Measurements from ENCODE around the gene FGF12.

The FGF12 gene

GRCh38 chr3:192675958-192676649 is 51.2 kb downstream of the FGF12 start:
- DNase-seq, result no peak

GRCh38 chr3:192655628-192656027 is 71.7 kb downstream of the FGF12 start:
- DNase-seq, result no peak

GRCh38 chr3:192655040-192655439 is 72.3 kb downstream of the FGF12 start:
- DNase-seq, result no peak

DNA sequence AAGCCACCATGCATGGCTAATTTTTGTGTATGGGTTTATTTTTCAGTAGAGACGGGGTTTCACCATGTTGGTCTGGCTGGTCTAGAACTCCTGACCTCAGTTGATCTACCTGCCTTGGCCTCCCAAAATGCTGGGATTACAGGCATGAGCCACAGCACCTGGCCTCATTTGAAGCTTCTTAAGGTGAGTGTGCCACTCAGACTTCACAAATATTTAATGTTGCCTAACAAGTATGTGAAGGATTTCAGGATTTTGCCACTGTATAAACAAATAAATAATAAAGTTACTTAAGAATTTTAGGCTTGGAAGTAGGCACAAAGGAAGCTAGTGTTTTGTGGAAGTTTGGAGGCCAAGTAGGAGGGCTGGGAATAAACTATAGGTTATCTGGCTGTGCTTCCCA is 73.5 kb downstream of the FGF12 start:
- DNase-seq, result no peak

- DNase-seq, result no peak
Measured at GRCh38 chr3:192652727-192653126, 74.6 kb downstream of the FGF12 start.

- no peak for DNase-seq
Measured at GRCh38 chr3:192651836-192652512, 75.4 kb downstream of the FGF12 start.

DNA sequence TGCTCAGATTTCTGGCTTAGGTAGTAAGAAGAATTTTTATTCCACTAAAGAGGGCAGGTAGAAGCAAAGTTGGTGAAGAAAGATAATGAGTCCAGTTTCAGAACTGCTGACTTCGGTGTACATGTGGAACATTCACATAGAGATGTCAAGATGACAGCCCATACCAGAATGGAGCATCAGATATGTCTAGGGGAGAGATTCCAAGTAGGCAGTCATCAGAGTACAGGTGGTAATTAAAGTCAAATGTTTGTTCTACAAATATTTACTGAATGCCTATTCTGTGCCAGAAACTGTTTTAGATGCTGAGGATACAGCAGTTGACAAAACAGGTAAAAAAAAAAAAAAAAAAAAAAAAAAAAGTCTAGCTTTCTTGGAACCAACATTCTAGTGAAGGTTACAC is 81.9 kb downstream of the FGF12 start:
- DNase-seq, result no peak

DNA sequence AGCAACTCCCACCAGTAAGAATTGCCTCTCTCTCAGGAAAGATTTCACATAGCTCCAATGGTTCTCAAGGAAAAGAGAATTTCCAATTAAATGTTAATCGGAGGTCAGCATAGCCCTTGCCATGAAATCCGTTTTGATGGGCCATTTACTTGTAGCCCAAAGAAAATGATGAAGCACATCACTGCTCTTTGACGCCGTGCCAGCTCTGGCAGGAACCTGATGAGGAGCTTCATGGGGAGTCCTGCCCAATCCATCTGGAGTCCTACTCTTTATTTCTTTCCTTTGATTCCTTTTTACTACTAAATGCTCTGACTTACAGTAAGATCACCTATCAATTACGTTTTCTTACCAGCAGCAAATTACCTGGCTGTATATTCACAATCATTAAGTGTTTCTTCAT is 84.7 kb downstream of the FGF12 start:
- DNase-seq, result no peak

- no peak for DNase-seq
Measured at GRCh38 chr3:192641919-192642318, 85.4 kb downstream of the FGF12 start.

DNA sequence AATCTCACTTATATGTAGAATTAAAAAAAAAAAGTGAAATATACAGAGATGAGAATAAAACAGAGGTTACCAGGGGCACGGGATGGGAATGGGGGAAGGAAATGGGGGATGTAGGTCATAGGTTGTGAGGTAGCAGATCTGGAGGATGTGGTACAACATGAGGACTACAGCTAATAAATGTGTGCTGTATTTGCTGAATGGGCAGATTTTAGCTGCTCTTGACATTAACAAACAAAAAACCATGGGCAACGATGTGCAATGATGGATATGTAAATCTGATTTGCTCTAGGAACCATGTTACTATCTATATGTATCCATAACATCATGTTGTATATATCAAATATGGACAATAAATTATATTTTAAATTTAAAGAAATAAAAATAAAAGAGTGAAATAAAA is 87.4 kb downstream of the FGF12 start:
- DNase-seq, result no peak

DNA sequence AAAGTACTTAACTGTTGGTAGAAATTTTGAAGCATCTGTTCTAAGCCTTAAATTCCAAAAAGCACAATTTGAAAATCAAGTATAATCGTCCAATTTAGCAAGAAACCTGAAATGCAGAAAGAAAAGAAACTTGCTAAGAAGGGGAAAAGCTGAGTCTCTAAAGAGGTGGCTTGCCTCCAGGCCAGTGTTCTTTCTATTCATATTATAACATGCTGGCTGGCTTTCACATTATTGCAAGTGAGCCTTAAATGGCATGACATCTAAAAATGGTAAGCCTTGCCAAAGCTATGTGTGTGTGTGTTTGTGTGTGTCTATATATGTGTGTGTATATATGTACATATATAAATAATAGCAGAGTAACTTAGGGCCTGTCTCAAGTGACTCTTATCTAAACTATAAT is 89.5 kb downstream of the FGF12 start:
- DNase-seq, result no peak

DNA sequence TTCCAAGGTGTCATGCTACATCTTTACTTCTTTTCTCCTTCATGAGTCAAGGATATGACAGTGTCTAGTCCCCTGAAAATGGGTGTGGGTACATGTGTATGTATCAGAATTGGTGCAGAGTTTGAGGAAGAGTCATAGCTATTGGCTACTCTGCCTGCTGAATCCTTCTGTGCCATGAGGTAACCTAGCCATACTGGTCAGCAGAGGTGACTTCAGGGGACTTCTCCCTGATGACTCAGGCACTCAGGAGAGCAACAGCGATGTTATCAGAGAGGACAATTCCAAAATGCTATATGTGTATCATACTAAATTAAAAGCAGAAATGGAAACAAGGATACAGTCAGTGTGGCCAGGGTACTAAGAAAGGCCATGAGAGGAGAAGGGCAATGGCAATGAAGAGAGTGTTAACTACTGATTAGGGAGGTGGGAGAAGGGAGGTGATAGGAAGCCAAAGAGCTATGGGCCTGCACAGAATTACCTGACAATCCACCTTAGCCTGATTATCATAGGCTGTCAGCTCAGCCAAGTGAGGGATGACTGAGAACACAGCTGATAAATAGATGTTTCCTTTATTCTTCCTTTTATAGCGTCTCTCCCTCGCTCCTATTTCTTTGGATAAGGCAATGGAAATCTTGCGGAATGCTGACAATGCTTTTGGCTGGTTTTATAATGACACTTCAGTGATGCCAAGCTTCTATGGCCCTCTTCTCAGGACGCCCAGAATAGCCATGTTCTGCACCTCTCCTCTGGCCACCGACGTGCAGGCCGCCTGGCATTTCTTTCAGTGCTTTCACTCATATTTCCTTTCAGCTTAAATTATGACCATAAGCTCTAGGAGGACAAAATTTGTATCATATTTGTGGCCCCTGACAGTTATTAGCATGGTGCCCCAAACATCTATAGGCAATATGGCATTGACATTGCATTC is 90.6 kb downstream of the FGF12 start:
- DNase-seq, result no peak

DNA sequence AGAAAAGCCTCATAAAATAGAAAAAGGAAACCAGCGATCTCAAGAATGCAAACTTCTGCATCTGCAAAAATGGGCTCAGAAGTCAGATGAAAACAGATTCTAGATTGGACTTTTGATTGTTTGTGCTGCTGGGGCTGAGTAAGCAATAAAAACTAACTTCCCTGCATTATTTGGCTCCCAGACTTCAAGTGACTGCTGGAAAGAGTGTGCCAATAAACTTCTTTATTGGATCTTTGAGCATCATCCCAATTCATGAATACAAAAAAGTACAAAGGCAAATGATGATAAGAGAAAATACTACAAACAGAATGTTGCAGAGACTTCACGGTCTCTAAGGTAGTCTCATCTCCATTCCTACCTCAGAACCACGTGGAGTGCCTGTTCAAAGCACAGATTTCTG is 97.9 kb downstream of the FGF12 start:
- no peak for DNase-seq

GRCh38 chr3:192621909-192622308 is 105.4 kb downstream of the FGF12 start:
- no peak for DNase-seq

DNA sequence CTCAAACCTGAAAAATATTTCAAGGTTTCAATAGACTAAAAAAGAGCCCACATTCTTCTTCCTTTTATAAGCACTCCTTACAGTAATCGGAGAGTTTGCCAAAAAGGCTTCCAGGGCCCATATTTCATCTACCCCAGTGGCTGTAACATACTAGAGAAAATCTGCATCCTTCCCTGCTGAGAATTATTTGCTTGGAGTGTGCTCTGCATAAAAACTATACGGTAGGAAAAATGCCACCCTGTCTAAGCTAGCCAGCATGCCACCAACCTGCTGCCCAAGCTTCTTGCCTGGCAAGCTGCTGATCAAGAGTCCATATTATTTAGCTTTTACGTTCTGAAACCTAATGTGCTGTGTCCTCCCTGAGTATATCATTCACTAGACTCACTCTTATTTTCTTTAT is 107.1 kb downstream of the FGF12 start:
- DNase-seq, result no peak

GRCh38 chr3:192611411-192611810 is 115.9 kb downstream of the FGF12 start:
- no peak for DNase-seq

DNA sequence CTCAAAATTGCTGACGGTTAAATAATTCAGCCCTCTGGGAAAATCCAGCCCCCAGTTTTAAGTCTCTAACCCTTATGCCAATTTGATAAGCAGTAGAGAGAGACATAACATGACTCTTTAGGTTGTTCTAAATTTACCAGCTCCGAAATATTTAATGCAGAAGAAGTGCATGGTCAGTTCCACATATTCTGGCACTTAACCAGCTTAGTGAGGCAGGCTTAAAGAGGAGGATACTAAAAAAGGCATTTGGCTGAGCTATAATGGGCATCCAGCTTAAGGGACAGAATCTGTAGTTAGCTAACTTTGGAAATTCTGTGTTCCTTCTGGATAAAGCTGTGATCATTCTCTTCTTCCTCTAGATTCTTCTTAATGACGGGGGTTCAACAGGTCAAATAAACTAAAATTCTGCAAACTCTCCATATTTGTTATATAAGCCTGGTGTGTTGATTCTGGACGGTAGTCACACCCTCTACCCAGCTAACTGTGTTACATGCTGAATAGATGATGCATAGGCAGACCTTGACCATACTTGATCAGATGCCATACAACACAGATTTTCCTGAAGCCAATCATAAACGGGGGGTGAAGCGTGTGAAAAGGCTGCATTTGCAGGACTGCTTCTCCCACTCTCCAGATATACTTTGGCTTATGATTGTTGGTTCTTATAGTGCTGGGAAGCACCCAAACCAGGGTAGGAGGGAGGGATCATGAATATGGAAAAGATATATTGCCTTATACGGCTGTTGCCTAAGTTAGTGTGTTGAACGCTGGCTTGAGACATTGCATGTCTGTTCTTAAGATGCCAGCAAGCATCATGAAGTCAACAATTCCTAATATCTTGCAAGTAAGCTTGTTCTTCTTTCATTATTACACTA is 118.4 kb downstream of the FGF12 start:
- no peak for DNase-seq

DNA sequence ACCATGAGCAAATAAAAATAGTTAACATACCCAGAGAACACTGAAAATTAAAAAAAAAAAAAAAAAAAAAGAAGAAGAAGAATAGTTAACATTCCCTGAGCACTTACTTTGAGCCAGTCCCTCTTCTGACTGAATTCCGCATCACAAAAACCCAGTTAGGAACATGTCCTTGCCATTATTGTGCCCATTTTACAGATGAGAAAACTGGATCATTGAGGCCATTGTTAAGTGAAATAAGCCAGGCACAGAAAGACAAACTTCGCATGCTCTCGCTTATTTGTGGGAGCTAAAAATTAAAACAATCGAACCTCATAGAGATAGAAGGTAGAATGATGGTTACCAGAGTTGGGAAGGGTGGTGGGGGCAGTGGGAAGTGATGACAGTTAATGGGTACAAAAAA is 119.5 kb downstream of the FGF12 start:
- no peak for DNase-seq

DNA sequence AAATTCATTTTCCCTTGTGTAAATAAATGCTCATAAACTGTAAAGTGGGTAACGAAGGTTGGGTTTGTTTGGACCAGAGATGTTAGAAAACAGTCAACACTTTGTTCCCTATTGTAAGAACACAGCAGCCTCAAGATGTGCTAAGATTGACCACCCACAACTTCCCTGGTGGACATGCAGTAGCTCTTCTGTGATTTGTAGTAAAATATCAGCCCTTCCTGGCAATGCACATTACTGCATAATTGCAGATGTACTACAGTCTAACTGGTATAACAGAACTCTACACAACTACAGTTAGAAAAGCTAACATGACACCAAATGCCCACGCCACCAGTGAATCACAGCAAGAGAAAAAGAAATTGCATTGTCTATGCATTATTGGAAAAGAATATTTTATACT is 129.4 kb downstream of the FGF12 start:
- DNase-seq, result no peak

DNA sequence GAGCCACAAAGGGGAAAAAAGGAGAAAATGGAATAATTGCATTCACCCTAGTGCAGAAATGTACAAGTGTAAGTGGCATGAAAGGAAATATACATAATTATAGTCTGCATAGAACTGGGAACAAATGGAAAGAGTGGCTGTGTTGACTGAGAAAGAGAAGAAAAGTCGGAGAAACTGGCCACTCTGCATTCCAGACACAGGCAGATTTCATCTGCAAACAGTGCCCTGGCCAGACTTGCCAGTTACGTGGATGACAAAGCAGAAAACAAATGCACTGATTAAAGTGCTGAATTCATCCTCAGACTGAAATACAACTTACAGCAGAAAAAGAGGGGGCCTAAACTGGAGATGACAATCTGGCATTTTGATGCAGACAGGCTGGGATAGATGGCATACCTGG is 129.8 kb downstream of the FGF12 start:
- no peak for DNase-seq

DNA sequence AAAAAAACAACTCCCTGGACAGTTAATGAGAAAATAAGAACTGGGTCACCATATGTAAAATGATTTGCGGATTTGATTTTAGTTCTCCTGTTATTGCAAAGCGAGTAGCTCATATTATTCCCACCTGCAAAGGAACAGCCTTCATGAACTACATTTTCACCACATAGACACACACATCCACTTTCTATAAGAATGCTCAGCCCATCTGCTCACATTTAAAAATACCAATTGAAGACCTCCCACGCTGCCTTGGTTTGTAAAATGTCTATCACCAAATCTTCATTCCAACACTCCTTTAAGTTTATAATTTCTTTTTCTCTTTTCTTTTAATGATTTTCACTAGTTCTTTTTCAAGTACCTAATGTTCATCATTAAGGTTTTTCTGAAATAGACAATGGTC is 148.6 kb downstream of the FGF12 start:
- DNase-seq, result no peak

DNA sequence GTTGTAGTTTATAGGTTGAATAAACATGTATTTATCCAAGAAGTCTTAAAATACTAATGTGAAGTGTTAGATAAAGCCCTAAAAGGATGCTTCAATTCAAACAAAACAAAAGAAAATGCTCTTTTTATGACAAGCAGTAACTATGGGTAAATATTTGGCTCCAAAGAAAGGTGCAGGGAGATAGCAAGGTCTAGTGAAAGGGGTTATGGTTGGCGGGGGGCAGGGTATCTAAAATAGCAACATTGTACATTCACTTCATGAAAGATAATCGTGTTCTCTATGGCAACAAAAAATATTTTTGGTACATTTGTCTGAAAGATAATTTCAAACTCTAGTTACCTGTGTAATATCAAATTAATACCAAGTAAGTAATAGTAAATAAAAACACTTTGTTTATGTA is 149.5 kb downstream of the FGF12 start:
- DNase-seq, result no peak

- DNase-seq, result no peak
Measured at GRCh38 chr3:192577271-192577670, 150.1 kb downstream of the FGF12 start.
